GM23338 (cell line): ENCODE data around the gene LSM3.

Experiments
- CREB1 ChIP-seq: fragments of 250-450 bp; sonication (Bioruptor Pico); IDR thresholded peaks from 2 replicates; pipeline ENCODE4 v1.5.0; 2020; ENCODE audit warnings: low read depth, mild to moderate bottlenecking, moderate library complexity
- CTCF ChIP-seq, 2 experiments: fragments of 200-600 bp in 1 of 2; sonication (generic) in 1 of 2; conservative IDR thresholded peaks; 2 replicates each; pipeline versions ENCODE4 v1.5.1 to v1.6.1; 2016 to 2017; ENCODE audit warnings: antibody characterized with exemption in 2 of 2, low read depth in 2 of 2, mild to moderate bottlenecking in 2 of 2, moderate library complexity in 1 of 2
- EZH2 ChIP-seq: fragments of 200-600 bp; sonication (generic); IDR thresholded peaks from one replicate; pipeline ENCODE4 v1.8.0; 2017; ENCODE audit warnings: antibody characterized with exemption, mild to moderate bottlenecking, low read depth; ENCODE audit not compliant: unreplicated experiment
- EZH2phosphoT487 ChIP-seq: fragments of 200-600 bp; sonication (generic); IDR thresholded peaks from one replicate; pipeline ENCODE4 v1.8.1; 2018; ENCODE audit warnings: antibody characterized with exemption; ENCODE audit not compliant: unreplicated experiment
- POLR2AphosphoS5 ChIP-seq: IDR thresholded peaks from 2 replicates; pipeline ENCODE4 v1.6.1; 2016; ENCODE audit warnings: antibody characterized with exemption, low read depth
- ZNF114 ChIP-seq: fragments of 250-450 bp; sonication (Bioruptor Pico); IDR thresholded peaks from 2 replicates; pipeline ENCODE4 v1.5.0; 2020; ENCODE audit warnings: mild to moderate bottlenecking, moderate library complexity
- TF ChIP-seq, protein P1 (sequence below): IDR thresholded peaks from 2 replicates; pipeline ENCODE4 v1.6.1; 2016; ENCODE audit warnings: antibody characterized with exemption
- TF ChIP-seq, protein P2 (sequence below): IDR thresholded peaks from one replicate; pipeline ENCODE4 v1.6.1; 2018; ENCODE audit warnings: antibody characterized with exemption; ENCODE audit not compliant: unreplicated experiment

DNA sequence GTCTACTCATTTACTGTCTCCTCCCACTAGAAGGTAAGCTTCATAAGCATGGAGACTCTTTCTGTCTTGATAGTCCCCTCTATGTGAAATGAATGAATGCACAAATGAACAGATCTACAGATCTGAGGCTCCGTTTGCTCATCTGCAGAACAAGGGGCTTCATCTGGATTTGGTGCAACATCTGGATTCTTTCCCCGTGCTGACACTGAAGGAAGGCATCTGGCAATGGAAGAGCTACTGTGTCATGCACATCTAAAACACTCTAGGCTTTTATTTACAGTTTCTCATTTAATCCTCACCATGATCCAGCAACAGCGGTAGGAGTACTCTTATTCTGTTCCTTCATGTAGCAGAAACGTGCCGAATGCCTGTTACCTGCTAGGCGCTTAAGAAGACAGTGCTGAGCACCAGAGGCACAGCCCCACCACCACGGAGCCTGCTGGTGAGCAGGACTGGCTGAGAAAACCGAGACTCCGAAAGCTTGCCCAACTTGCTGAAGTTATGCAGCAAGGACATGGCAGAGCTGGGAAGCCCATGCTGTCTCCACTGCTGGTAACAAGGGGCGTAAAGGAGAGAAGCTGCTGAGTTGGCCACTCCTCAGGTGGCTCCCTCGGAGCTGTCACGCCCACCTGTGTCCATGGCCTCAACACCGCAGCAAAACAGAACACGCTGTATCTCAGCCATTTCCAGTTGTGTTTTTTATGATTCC, 31.1 kb downstream of the LSM3 start:
- no peak for TF ChIP-seq CTCF (conservative IDR thresholded peaks at IDR 0.05; ENCODE audit: low read depth in 2 of 2)
- TF ChIP-seq EZH2phosphoT487 = no peak
- TF ChIP-seq POLR2AphosphoS5 = no peak
- TF ChIP-seq, protein P1, sequence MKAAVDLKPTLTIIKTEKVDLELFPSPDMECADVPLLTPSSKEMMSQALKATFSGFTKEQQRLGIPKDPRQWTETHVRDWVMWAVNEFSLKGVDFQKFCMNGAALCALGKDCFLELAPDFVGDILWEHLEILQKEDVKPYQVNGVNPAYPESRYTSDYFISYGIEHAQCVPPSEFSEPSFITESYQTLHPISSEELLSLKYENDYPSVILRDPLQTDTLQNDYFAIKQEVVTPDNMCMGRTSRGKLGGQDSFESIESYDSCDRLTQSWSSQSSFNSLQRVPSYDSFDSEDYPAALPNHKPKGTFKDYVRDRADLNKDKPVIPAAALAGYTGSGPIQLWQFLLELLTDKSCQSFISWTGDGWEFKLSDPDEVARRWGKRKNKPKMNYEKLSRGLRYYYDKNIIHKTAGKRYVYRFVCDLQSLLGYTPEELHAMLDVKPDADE = no peak
- TF ChIP-seq EZH2 = no peak
- TF ChIP-seq, protein P2, sequence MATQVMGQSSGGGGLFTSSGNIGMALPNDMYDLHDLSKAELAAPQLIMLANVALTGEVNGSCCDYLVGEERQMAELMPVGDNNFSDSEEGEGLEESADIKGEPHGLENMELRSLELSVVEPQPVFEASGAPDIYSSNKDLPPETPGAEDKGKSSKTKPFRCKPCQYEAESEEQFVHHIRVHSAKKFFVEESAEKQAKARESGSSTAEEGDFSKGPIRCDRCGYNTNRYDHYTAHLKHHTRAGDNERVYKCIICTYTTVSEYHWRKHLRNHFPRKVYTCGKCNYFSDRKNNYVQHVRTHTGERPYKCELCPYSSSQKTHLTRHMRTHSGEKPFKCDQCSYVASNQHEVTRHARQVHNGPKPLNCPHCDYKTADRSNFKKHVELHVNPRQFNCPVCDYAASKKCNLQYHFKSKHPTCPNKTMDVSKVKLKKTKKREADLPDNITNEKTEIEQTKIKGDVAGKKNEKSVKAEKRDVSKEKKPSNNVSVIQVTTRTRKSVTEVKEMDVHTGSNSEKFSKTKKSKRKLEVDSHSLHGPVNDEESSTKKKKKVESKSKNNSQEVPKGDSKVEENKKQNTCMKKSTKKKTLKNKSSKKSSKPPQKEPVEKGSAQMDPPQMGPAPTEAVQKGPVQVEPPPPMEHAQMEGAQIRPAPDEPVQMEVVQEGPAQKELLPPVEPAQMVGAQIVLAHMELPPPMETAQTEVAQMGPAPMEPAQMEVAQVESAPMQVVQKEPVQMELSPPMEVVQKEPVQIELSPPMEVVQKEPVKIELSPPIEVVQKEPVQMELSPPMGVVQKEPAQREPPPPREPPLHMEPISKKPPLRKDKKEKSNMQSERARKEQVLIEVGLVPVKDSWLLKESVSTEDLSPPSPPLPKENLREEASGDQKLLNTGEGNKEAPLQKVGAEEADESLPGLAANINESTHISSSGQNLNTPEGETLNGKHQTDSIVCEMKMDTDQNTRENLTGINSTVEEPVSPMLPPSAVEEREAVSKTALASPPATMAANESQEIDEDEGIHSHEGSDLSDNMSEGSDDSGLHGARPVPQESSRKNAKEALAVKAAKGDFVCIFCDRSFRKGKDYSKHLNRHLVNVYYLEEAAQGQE = no peak
- TF ChIP-seq ZNF114 (CRISPR knock-in tag) = no peak
- TF ChIP-seq CREB1 = no peak
